HCT116 (cell line): Measurements from ENCODE around the gene DCHS2. TPM values are rescaled to one million over a fixed set of nuclear protein-coding genes. Genes with fewer than 3 reads are reported as not detected.

Source experiments
- ATAC-seq: fragments of 200-7000 bp; cut with Tn5 transposase; 2 replicates; pipeline ENCODE4 v1.9.1; 2020; ENCODE audit warnings: mild to moderate bottlenecking, moderate library complexity
- BruUV-seq: library from RNA; stranded (reverse); fragments of 400-500 nt; replicated peaks from 2 replicates; lab custom pipeline; 2021; lab: Mats Ljungman, UMichigan
- CTCF ChIA-PET: fragments of 300-600 bp; sonication (Branson Sonifier 250); formaldehyde crosslinking; loops from one replicate; lab custom pipeline; 2021; ENCODE audit warnings: antibody characterized with exemption; lab: Charles Lee
- POLR2A ChIA-PET: fragments of 300-600, 350-600 bp; sonication (Branson Sonifier 250); formaldehyde crosslinking; loops from one replicate; lab custom pipeline; 2021; ENCODE audit warnings: antibody characterized with exemption; lab: Charles Lee
- RAD21 ChIA-PET, 2 experiments: fragments of 300-600 bp; sonication (Branson Sonifier 250); formaldehyde crosslinking; loops; one replicate each; lab custom pipeline; 2023; ENCODE audit warnings: low total read pairs in 2 of 2; ENCODE audit not compliant: uncharacterized antibody in 2 of 2, unreplicated experiment in 2 of 2, low non-redundant PET in 1 of 2; lab: Charles Lee
- DNase-seq: peaks from one replicate; pipeline ENCODE4 v3.0.0-alpha.2; 2010; ENCODE audit warnings: low read depth, low spot score
- H2AFZ ChIP-seq: fragments of 200-600 bp; shearing (Covaris generic), sonication (generic); 2 replicates; pipeline ENCODE4 v1.6.1; 2017; ENCODE audit warnings: low read depth, mixed run types, mixed read lengths, antibody characterized with exemption, low read length; ENCODE audit not compliant: poor library complexity, severe bottlenecking
- H3K27ac ChIP-seq: 2 replicates; pipeline ENCODE4 v1.5.1; 2012; ENCODE audit warnings: low read depth, low read length
- H3K27me3 ChIP-seq: fragments of 200-600 bp; sonication (generic); 2 replicates; pipeline ENCODE4 v1.6.1; 2016; ENCODE audit warnings: mixed run types, low read length, mixed read lengths; ENCODE audit not compliant: insufficient read depth
- H3K36me3 ChIP-seq, 2 experiments: fragments of 200-500 bp in 1 of 2; fragments of 200-600 bp in 1 of 2; sonication (Bioruptor generic) in 1 of 2; sonication (generic) in 1 of 2; 2 replicates each; pipeline versions ENCODE4 v1.5.1 to v1.6.1; 2014 to 2016; ENCODE audit warnings: low read length in 2 of 2, inconsistent platforms in 1 of 2, mixed read lengths in 1 of 2, mixed run types in 1 of 2; ENCODE audit not compliant: insufficient read depth in 2 of 2, control insufficient read depth in 1 of 2
- H3K4me1 ChIP-seq, 2 experiments: fragments of 200-600 bp in 1 of 2; sonication (generic) in 1 of 2; 2 replicates each; pipeline versions ENCODE4 v1.5.1 to v1.6.1; 2012 to 2017; ENCODE audit warnings: low read length in 2 of 2, inconsistent platforms in 1 of 2, mild to moderate bottlenecking in 1 of 2, mixed read lengths in 1 of 2, mixed run types in 1 of 2, moderate library complexity in 1 of 2; ENCODE audit not compliant: insufficient read depth in 2 of 2, control insufficient read depth in 1 of 2
- H3K4me2 ChIP-seq: fragments of 200-600 bp; sonication (generic); 2 replicates; pipeline ENCODE4 v1.6.1; 2017; ENCODE audit warnings: mixed run types, low read length, mixed read lengths
- H3K4me3 ChIP-seq, 2 experiments: fragments of 200-600 bp in 1 of 2; sonication (generic) in 1 of 2; replicated peaks in 1 of 2; 2 replicates each; pipeline ENCODE4 v1.5.1; 2011 to 2016; ENCODE audit warnings: low read length in 2 of 2, control low read depth in 1 of 2, low read depth in 1 of 2, mild to moderate bottlenecking in 1 of 2, mixed read lengths in 1 of 2, mixed run types in 1 of 2
- H3K79me2 ChIP-seq: fragments of 200-600 bp; sonication (generic); 2 replicates; pipeline ENCODE4 v1.6.1; 2017; ENCODE audit warnings: mild to moderate bottlenecking, mixed run types, low read length, moderate library complexity, mixed read lengths; ENCODE audit not compliant: insufficient read depth
- H3K9ac ChIP-seq: fragments of 200-600 bp; sonication (generic); 2 replicates; pipeline ENCODE4 v1.6.1; 2016; ENCODE audit warnings: low read length, mixed read lengths
- H3K9me2 ChIP-seq: fragments of 200-600 bp; sonication (generic), shearing (Covaris generic); 2 replicates; pipeline ENCODE4 v1.6.1; 2017; ENCODE audit warnings: mixed run types, mild to moderate bottlenecking, moderate library complexity; ENCODE audit not compliant: insufficient read depth
- H3K9me3 ChIP-seq, 2 experiments: fragments of 200-500 bp in 1 of 2; fragments of 200-600 bp in 1 of 2; sonication (Bioruptor generic) in 1 of 2; sonication (generic) in 1 of 2; 2 replicates each; pipeline ENCODE4 v1.6.1; 2014 to 2017; ENCODE audit warnings: low read length in 2 of 2, mixed read lengths in 2 of 2, inconsistent platforms in 1 of 2, low read depth in 1 of 2, mild to moderate bottlenecking in 1 of 2, mixed run types in 1 of 2, moderate library complexity in 1 of 2; ENCODE audit not compliant: control insufficient read depth in 1 of 2, insufficient read depth in 1 of 2
- H4K20me1 ChIP-seq: fragments of 200-600 bp; sonication (generic), shearing (Covaris generic); 2 replicates; pipeline ENCODE4 v1.6.1; 2017; ENCODE audit warnings: mixed run types, mild to moderate bottlenecking, moderate library complexity; ENCODE audit not compliant: insufficient read depth
- CBX3 ChIP-seq: IDR thresholded peaks from 2 replicates; pipeline ENCODE4 v1.6.1; 2012; ENCODE audit warnings: low read depth
- CEBPB ChIP-seq: IDR thresholded peaks from 2 replicates; pipeline ENCODE4 v1.6.1; 2012; ENCODE audit warnings: low read depth
- EGR1 ChIP-seq: IDR thresholded peaks from 2 replicates; pipeline ENCODE4 v1.6.1; 2012; ENCODE audit warnings: low read depth
- FOSL1 ChIP-seq: IDR thresholded peaks from 2 replicates; pipeline ENCODE4 v1.6.1; 2012; ENCODE audit warnings: low read depth
- JUND ChIP-seq: IDR thresholded peaks from 2 replicates; pipeline ENCODE4 v1.6.1; 2012
- POLR2A ChIP-seq: IDR thresholded peaks from 2 replicates; pipeline ENCODE4 v1.7.0; 2011; ENCODE audit warnings: borderline replicate concordance; ENCODE audit not compliant: insufficient read depth, insufficient read length; ENCODE audit errors: extremely low read depth
- RAD21 ChIP-seq: IDR thresholded peaks from 2 replicates; pipeline ENCODE4 v1.6.1; 2012; ENCODE audit warnings: low read depth, mild to moderate bottlenecking
- SIN3A ChIP-seq: IDR thresholded peaks from 2 replicates; pipeline ENCODE4 v1.6.1; 2012; ENCODE audit warnings: low read depth
- SP1 ChIP-seq: IDR thresholded peaks from 2 replicates; pipeline ENCODE4 v1.6.1; 2012; ENCODE audit warnings: low read depth
- SRF ChIP-seq: IDR thresholded peaks from 2 replicates; pipeline ENCODE4 v1.6.1; 2012; ENCODE audit warnings: low read depth
- YY1 ChIP-seq: IDR thresholded peaks from 2 replicates; pipeline ENCODE4 v1.6.1; 2011; ENCODE audit warnings: low read length, low read depth, moderate library complexity, mild to moderate bottlenecking; ENCODE audit not compliant: insufficient replicate concordance; ENCODE audit errors: extremely low read depth
- ZBTB33 ChIP-seq: IDR thresholded peaks from 2 replicates; pipeline ENCODE4 v1.6.1; 2011; ENCODE audit warnings: mild to moderate bottlenecking, low read length, moderate library complexity; ENCODE audit not compliant: insufficient replicate concordance; ENCODE audit errors: extremely low read depth
- ZFX ChIP-seq: fragments of 450-650 bp; IDR thresholded peaks from 2 replicates; pipeline ENCODE4 v1.6.1; 2017
- ZNF274 ChIP-seq: fragments of 200-500 bp; sonication (Bioruptor generic); IDR thresholded peaks from 2 replicates; pipeline ENCODE4 v1.6.1; 2014; ENCODE audit warnings: mild to moderate bottlenecking, low read depth, low read length, inconsistent platforms
- intact Hi-C: fragments of 100-400 bp; cut with micrococcal nuclease; formaldehyde crosslinking; loops from 2 replicates; pipeline ENCODE4 v1.10.0; 2022
- total RNA-seq: library from RNA; stranded (reverse); gene quantifications from one replicate; pipeline ENCODE4 v1.2.1, GENCODE V29; 2021; ENCODE audit not compliant: unreplicated experiment

Gene DCHS2
- total RNA-seq, 1 experiment from 2014 or later: 0.05 TPM

DNA sequence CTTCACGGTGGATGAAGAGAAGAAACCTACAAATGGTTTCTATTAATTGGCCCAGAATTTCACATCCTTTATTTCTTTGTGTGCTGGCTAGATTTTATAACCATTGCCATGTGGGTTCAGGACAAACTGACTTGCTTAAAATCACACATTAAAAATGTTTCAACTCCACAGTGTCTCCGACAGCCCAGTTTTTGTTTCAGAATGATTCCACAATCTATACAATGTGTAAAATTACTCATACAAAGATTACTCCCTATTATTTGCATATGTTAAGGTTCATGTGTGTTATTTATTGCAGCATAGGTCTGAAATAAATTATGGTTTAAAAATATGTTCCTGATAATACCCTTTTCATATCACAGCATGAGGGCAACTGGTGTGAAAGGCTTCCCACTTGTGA is 20.6 kb downstream of the DCHS2 start:
- DNase-seq (no peak), ATAC-seq (no peak)
- H3K4me1 ChIP-seq: peaks cover 0 to 6% of the 10 kb centered on the region in 2 experiments; a peak in 1 of 4 replicates
- H3K9ac ChIP-seq: no peak overlapping the region
- no peaks in the 10 kb centered on the region for H3K27me3 ChIP-seq
- no peaks in the 10 kb centered on the region for H3K79me2 ChIP-seq
- TF ChIP-seq EGR1 (no peak), ZBTB33 (no peak), SIN3A (no peak), SRF (no peak), JUND (no peak), FOSL1 (no peak), ZFX (no peak), YY1 (no peak), CBX3 (no peak), CEBPB (no peak), RAD21 (no peak), POLR2A (no peak), ZNF274 (no peak), SP1 (no peak)
- TF ChIP-seq, all 23 proteins: peak for 0
- ChIA-PET RAD21 (no interaction called here), CTCF (no interaction called here), POLR2A (no interaction called here)
- no peak overlapping the region for H3K4me3 ChIP-seq
- BruUV-seq: no TSS peak
- no peak overlapping the region for H2AFZ ChIP-seq
- H3K9me3 ChIP-seq: no peaks in the 10 kb centered on the region
- no peak overlapping the region for H3K4me2 ChIP-seq
- intact Hi-C loops: no loop called here
- H3K36me3 ChIP-seq: no peaks in the 10 kb centered on the region
- no peaks in the 10 kb centered on the region for H4K20me1 ChIP-seq
- H3K9me2 ChIP-seq: no peaks in the 10 kb centered on the region
- H3K27ac ChIP-seq: no peak overlapping the region
